NCI-H146 treated with DMSO at 0.1 percent for 48 hours (cell line): ENCODE results near the gene GAP43.
A peak's percentile ranks its signal among the peaks of the same experiment; 100 is the strongest.
"Not testable (repeated sequence)": the region's sequence is repeated elsewhere in the genome, so short reads cannot be mapped to it uniquely, and the experiment has no call there.

ENCODE experiments used
- DNase-seq: peaks from one replicate; lab custom pipeline; 2025; ENCODE audit not compliant: unreplicated experiment; lab: John Stamatoyannopoulos, UW

Gene GAP43

GRCh38 chr3:115752978-115753377 lies 129.7 kb downstream of the GAP43 start:
- DNase-seq, result not testable (repeated sequence)

DNA sequence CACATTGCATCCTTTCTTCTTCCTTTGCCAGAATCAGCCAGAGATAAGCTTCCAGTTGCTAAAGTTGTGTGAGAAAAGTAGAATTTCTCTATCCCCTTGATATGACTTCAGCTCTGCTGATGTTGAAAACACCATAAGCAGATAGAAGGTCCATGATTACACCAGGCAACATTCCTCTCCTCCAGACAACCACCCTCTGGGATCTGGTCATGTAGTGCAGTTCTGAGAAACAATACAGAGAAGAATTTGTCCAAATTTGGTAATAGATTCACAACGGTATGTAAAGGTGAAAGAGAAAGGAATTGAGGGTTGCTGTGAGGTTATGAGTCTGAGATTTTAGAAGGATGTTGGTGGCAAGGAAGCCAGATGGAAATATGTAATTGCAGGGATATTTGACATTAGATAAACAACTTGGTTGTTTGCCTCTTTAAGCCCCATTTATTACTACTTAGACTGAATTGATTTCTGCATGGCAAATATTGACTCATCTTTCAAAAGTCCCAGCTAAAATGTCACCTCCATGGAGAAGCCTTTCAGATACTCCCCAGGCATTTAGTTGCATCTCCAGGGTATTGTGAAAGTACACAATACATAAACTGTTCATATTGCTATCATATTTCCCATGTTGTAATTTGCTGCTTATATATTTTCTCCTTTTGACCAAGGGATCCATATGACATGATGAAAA lies 134.9 kb downstream of the GAP43 start:
- DNase-seq, result peak; percentile 83

- no peak for DNase-seq
Measured at GRCh38 chr3:115760716-115761115, 137.4 kb downstream of the GAP43 start.

DNA sequence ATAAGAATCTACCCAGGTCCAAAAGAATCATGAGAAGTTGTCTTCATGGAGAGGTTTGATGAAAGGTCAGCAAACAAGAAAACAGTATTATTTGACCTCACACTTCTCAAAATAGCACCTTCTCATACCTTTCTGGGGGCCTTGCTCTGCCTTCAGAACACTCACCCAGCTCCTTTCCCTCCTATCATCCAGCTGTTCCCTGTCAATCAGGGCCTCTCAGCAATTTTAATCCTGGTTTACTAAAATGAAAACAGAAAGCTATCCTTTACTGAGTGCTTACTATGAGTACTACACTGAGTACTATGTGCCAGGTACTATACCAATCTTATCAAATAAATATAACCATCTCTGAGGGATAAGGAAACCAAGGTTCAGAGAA lies 138.6 kb downstream of the GAP43 start:
- no peak for DNase-seq

DNA sequence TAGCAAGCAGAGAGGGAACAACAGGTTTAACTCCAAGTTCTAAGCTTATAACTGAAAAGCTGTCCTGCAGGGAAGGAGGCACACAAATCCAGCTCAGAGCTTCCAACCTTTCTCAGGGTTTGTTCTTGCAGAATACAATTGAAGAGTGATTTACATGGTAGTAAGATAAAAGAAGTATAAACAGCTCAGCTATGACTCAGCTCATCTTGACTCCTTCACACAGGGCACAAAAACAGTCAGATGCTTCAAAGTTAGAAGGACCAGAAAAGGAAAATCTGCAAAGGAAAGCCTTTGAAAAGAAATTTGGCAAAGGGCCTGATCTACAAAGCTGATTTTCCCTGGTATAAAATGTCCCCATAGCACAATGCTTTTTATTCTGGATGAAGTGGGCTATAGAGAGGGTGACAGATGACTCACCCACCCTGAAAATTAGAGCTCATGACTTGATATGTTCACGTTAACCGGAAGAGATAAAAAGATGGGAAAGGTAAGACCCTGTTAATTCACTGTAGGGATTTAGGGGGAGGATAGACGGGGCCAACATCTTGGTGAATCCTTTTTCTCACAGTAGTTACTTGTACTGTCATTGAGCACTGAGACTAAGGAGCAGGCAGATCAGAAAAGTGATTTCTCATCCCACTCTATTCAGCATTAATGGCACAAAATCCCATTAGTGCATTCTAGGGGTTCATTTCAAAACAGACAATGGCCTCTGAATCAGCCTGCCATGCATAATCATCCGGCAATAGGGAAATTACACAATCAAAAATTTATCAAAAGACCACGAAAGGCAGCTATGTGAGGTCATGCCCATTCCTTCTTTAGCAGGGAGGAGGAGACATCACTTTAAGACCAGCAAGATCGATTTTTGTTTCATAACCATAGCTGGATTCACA lies 143.5 kb downstream of the GAP43 start:
- DNase-seq, result no peak

DNA sequence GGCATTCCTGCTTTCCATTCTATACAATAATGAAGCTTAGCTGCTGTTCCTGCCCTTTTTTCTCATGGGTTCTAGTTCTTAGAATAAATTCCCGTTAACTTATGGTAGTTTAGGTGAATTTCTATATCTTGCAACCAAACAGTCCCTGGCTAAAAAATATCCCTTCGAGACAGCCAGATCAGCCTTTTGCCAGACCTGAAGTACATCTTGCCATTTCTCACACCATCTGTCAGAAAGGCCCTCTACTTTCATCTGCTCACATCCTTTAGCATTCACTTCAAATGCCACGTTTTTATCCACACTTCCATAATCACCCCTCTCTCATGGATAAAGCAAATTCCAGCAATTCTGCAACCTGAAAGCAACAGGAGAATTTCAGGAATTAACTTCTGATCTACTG lies 145.4 kb downstream of the GAP43 start:
- no peak for DNase-seq
